ENCODE measurements around the gene PKN3. TPM values are rescaled to one million over a fixed set of nuclear protein-coding genes. Genes with fewer than 3 reads are reported as not detected.

The PKN3 gene
- total and polyA plus RNA-seq, 7 donors: 1.6 to 7.2 (median 3.0) TPM

GRCh38 chr9:128716581-128717254 is 14.4 kb downstream of the PKN3 start:
- WGBS, 2 donors: 60 to 83% methylated on average over 7 of the region's 7 CpGs
- H3K4me1 ChIP-seq: no peaks in the 10 kb centered on the region
- DNase-seq: no peak
- H3K27me3 ChIP-seq: no peaks in the 10 kb centered on the region
- intact Hi-C loops (cut with DNase I): no loop called here
- H3K9me3 ChIP-seq: no peaks in the 10 kb centered on the region
- H3K27ac ChIP-seq: no peak overlapping the region
- no peaks in the 10 kb centered on the region for H3K36me3 ChIP-seq
- TF ChIP-seq CTCF (IDR thresholded peaks at IDR 0.05) (no peak), POLR2A (IDR thresholded peaks at IDR 0.05) (no peak), POLR2AphosphoS5 (IDR thresholded peaks at IDR 0.05) (no peak), EP300 (IDR thresholded peaks at IDR 0.05) (no peak)
- H3K4me3 ChIP-seq: no peak overlapping the region

- DNase-seq: no peak
- H3K9me3 ChIP-seq: no peaks in the 10 kb centered on the region
- H3K27me3 ChIP-seq: no peaks in the 10 kb centered on the region
- peaks cover 0 to 2% (median under 1%) of the 10 kb centered on the region in 4 donors for H3K4me1 ChIP-seq
- no peaks in the 10 kb centered on the region for H3K36me3 ChIP-seq
- 81 to 88% methylated on average over 8 of the region's 8 CpGs for WGBS, 2 donors
- intact Hi-C loops (cut with DNase I): no loop called here
- H3K27ac ChIP-seq: no peak overlapping the region
- TF ChIP-seq EP300 (IDR thresholded peaks at IDR 0.05): no peak
- no peak for TF ChIP-seq CTCF (IDR thresholded peaks at IDR 0.05)
- TF ChIP-seq POLR2A (IDR thresholded peaks at IDR 0.05): no peak
- TF ChIP-seq POLR2AphosphoS5 (IDR thresholded peaks at IDR 0.05): no peak
- no peak overlapping the region for H3K4me3 ChIP-seq
These were observed 15.7 kb downstream of the PKN3 start for GRCh38 chr9:128718047-128718446.

- no peak for DNase-seq
- intact Hi-C loops (cut with DNase I): no loop called here
- H3K27ac ChIP-seq: no peak overlapping the region
- TF ChIP-seq CTCF (IDR thresholded peaks at IDR 0.05) (no peak), POLR2A (IDR thresholded peaks at IDR 0.05) (no peak), EP300 (IDR thresholded peaks at IDR 0.05) (no peak)
- no peaks in the 10 kb centered on the region for H3K27me3 ChIP-seq
- 48 to 80% methylated on average over 5 of the region's 5 CpGs for WGBS, 2 donors
- peaks cover 0 to 6% (median 2%) of the 10 kb centered on the region in 4 donors for H3K4me1 ChIP-seq
- no peaks in the 10 kb centered on the region for H3K9me3 ChIP-seq
- no peaks in the 10 kb centered on the region for H3K36me3 ChIP-seq
- H3K4me3 ChIP-seq: no peak overlapping the region
These were observed 16.2 kb downstream of the PKN3 start for GRCh38 chr9:128718475-128718874.

GRCh38 chr9:128719919-128720605 is 17.8 kb downstream of the PKN3 start:
- peaks cover 0 to 16% (median 10%) of the 10 kb centered on the region in 4 donors for H3K4me1 ChIP-seq
- TF ChIP-seq POLR2A (IDR thresholded peaks at IDR 0.05): no peak
- TF ChIP-seq CTCF (IDR thresholded peaks at IDR 0.05): no peak
- TF ChIP-seq POLR2AphosphoS5 (IDR thresholded peaks at IDR 0.05): no peak
- no peak for TF ChIP-seq EP300 (IDR thresholded peaks at IDR 0.05)
- H3K27me3 ChIP-seq: no peaks in the 10 kb centered on the region
- intact Hi-C loops (cut with DNase I): no loop called here
- no peak overlapping the region for H3K4me3 ChIP-seq
- 88 to 92% methylated on average over 30 of the region's 30 CpGs for WGBS, 2 donors
- no peaks in the 10 kb centered on the region for H3K36me3 ChIP-seq
- DNase-seq: no peak
- H3K27ac ChIP-seq: no peak overlapping the region
- no peaks in the 10 kb centered on the region for H3K9me3 ChIP-seq
